GM12872 (cell line): ENCODE results near the gene LRP3.

Source experiments
- TF ChIP-seq, protein P1 (sequence below): IDR thresholded peaks from 3 replicates; pipeline ENCODE4 v1.5.1; 2011; ENCODE audit warnings: low read depth, mild to moderate bottlenecking, low read length, moderate library complexity; ENCODE audit not compliant: insufficient read depth

Gene LRP3

DNA sequence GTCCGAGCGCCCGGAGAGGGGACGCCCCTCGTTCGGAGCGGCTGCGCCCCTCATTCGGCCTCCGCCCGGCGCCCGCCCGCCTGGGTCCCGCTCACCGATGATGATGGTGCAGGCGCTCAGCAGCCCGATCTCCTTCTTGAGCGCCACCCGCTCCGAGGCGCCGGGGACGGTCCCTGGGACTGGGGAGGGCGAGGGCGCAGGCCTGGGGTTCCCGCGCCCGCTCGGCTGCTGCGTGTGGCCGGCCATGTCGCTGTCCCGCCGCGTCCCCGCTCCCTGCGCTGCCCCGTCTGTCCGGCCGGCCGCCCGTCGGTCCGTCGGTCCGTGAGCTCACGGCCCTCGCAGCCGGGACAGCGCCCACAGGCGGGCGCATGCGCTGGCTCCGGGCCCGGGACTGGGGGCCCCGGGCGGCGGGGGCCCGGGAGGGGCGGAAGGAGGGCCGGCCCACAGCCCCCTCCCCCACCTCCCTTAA is 31.4 kb downstream of the LRP3 start, which contains the start of gene SLC7A10:
Gene SLC7A10, minus strand, starts transcription at position 393 of the 469 bp plus-strand sequence. Its CDS starts 147 bp downstream, at position 246.
- TF ChIP-seq, protein P1, sequence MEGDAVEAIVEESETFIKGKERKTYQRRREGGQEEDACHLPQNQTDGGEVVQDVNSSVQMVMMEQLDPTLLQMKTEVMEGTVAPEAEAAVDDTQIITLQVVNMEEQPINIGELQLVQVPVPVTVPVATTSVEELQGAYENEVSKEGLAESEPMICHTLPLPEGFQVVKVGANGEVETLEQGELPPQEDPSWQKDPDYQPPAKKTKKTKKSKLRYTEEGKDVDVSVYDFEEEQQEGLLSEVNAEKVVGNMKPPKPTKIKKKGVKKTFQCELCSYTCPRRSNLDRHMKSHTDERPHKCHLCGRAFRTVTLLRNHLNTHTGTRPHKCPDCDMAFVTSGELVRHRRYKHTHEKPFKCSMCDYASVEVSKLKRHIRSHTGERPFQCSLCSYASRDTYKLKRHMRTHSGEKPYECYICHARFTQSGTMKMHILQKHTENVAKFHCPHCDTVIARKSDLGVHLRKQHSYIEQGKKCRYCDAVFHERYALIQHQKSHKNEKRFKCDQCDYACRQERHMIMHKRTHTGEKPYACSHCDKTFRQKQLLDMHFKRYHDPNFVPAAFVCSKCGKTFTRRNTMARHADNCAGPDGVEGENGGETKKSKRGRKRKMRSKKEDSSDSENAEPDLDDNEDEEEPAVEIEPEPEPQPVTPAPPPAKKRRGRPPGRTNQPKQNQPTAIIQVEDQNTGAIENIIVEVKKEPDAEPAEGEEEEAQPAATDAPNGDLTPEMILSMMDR: no peak

DNA sequence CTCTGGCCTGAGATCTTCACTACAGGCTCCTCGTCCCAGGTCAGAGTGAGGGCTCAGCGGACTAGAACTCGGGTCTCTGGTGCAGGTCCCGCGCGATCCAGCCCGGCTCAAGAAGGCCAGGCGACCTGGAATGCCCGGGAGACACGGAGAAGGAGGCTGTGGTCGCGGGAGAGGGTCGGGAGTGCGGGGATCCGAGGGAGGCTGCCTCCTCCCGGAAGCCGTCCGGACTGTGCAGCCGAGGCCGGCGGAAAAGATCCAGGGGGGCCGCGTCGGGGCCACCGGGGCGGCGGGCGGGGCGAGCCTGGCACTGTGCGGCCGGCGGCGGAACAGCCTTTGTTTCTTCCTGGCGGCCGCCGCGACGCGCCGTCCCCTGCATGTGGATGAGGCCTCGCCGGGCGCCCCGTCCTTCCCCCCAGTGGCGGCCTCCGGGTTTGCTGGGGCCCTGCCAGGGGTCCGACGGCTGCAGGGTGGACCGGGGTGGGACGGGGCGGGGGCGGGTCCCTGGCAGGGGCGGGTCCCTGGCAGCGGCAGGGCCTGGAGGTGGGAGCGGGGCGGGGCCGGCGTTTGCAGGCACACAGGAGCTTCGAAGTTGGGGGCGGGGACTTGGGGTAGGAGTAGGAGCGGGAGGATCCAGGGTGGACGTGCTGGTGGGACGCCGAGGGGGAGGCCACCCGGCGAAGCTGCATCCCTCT is 32.6 kb downstream of the LRP3 start:
- TF ChIP-seq, protein P1: no peak

DNA sequence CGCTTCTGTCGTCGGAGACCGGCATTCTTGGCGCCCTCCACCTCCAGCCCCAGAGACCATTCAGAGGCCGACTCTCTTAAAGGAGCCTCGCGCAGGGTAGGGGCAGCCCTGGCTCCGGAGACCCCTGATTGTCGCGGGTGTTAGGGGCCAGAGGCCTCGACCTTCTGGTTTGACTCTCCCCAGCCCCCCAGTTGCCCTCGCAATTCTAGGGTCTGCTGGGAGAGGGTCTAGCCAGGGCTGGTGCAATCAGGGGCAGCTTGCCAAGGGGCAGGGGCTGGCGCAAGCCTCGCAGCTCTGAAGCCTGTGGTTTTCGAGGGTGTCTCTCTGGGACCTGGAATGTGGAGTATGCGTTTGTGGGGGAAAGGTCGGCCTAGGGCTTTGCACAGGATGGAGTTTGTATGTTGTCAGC is 33.1 kb downstream of the LRP3 start:
- TF ChIP-seq, protein P1: no peak

DNA sequence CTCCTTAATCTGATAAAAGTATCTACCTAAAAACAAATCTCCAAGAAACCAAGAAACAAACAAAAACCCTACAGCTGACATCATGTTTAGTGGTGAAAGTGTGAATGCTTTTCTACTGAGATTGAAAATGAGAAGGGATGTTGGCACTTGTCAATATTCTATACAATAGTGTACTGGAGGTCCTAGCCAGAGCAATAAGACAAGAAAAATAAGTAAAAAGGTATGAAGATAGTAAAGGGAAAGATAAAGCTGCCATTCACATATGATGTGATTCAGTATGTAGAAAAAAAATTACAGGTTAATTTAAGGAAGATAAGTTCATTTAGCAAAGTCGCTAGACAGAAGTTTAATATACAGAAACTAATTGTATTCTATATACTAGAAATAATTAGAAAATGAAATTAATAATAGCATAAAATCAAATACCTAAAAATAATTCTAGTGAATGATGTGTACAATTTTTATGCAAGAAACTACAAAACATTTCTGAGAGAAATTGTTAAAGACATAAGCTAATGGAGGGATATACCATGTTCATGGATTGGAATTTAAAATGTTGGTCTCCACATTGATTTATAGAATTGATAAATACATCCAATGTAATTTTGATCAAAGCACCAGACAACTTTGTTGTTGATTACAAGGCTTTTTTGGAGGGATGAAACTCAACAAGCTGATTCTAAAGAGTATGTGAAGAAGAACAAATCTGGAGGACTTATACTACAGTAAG is 33.9 kb downstream of the LRP3 start:
- TF ChIP-seq, protein P1: no peak

DNA sequence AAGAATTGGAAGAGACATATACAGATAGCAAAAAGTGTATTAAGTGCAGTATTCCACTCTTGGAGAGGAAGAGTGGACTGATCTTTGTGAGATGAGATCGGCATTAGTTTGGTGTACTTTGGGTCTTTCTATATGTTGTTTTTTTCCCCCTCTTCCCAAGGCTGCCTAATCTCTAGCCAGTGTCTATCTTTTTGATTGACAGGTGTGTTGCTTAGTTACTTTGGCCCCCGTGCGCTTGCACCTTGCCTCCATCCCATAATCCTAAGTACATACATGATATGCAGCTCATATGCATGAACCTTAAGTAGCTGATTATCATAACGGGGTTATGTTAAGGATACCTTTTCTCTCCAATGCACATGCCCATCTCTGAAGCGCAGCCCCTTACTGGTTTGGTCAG is 35.8 kb downstream of the LRP3 start:
- TF ChIP-seq, protein P1: no peak

DNA sequence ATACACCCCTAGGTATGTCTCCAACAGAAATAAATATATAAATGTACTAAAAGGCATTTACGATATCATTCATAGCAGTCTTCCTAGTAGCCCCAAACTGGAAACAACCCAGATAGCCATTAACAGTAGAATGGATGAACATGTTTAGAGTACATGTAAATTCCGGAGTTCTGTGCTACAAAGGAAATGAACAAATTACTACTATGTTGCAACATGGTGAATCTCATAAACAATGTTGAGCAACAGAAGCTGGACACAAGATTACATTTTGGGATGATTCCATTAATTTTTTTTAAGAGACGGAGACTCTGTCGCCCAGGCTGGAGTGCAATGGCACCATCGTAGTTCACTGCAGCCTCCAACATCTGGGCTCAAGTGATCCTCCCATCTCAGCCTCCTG is 37.4 kb downstream of the LRP3 start:
- TF ChIP-seq, protein P1: no peak

DNA sequence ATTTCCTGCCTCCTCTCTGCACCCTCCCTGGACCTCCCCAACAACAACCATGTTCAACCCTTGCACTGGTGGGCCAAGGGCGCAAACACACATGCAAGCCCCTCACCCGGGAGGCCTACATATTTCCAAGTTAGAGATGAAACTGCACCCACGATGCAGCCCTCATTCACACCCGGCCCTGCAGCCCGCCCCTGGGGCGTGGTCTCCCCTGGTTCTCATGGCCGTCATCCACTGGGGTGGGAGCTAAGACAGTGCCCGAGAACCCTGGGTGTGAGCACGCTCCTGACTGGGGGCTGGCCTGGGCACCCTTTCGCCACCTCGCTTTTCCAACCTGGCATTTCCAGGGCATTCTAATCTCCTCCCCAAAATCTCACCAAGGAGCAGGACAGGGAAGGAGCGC is 38.5 kb downstream of the LRP3 start:
- TF ChIP-seq, protein P1: no peak
